ENCODE measurements around the gene MISP. TPM values are rescaled to one million over a fixed set of nuclear protein-coding genes. Genes with fewer than 3 reads are reported as not detected.
A peak's percentile ranks its signal among the peaks of the same experiment; 100 is the strongest.

Gene MISP
- total and polyA plus RNA-seq, 7 donors: 0.36 to 456 (median 289) TPM; not detected in 3

GRCh38 chr19:792306-792885 is 41.5 kb downstream of the MISP start:
- H3K36me3 ChIP-seq: no peaks in the 10 kb centered on the region
- H3K4me1 ChIP-seq: peaks cover 0 to 24% (median 10%) of the 10 kb centered on the region in 4 donors
- no peaks in the 10 kb centered on the region for H3K27me3 ChIP-seq
- WGBS, 2 donors: 75 to 84% methylated on average over 16 of the region's 16 CpGs
- peak overlapping the region in 1 of 4 donors; percentile 46 for H3K27ac ChIP-seq
- H3K4me3 ChIP-seq: no peak overlapping the region
- TF ChIP-seq CTCF (IDR thresholded peaks at IDR 0.05) (no peak), EP300 (IDR thresholded peaks at IDR 0.05) (no peak), POLR2A (IDR thresholded peaks at IDR 0.05) (no peak), POLR2AphosphoS5 (IDR thresholded peaks at IDR 0.05) (no peak)
- intact Hi-C loops (cut with DNase I): no loop called here
- H3K9me3 ChIP-seq: no peaks in the 10 kb centered on the region
- DNase-seq: no peak

- H3K27ac ChIP-seq: no peak overlapping the region
- H3K9me3 ChIP-seq: no peaks in the 10 kb centered on the region
- WGBS, 2 donors: 93 to 95% methylated on average over 12 of the region's 12 CpGs
- DNase-seq: no peak
- TF ChIP-seq EP300 (IDR thresholded peaks at IDR 0.05) (no peak), POLR2A (IDR thresholded peaks at IDR 0.05) (no peak), CTCF (IDR thresholded peaks at IDR 0.05) (no peak), POLR2AphosphoS5 (IDR thresholded peaks at IDR 0.05) (no peak)
- peaks cover 0 to 26% (median 17%) of the 10 kb centered on the region in 4 donors for H3K4me1 ChIP-seq
- no peaks in the 10 kb centered on the region for H3K27me3 ChIP-seq
- H3K4me3 ChIP-seq: no peak overlapping the region
- no peaks in the 10 kb centered on the region for H3K36me3 ChIP-seq
- intact Hi-C loops (cut with DNase I): no loop called here
Measured at GRCh38 chr19:793806-794205, 42.9 kb downstream of the MISP start.

- peak overlapping the region; percentile 10 to 90 (median 48) for H3K27ac ChIP-seq
Measured at GRCh38 chr19:795073-795611, 44.2 kb downstream of the MISP start.

GRCh38 chr19:795691-796581 is 45.0 kb downstream of the MISP start:
- Histone ChIP-seq H3K36me3 (peaks cover 0 to 7% (median 0%) of the 10 kb centered on the region in 4 donors), H3K4me3 (peak overlapping the region; percentile 47 to 100 (median 63)), H3K4me1 (peaks cover 0 to 41% (median 38%) of the 10 kb centered on the region in 4 donors), H3K27ac (peak overlapping the region; percentile 79 to 90 (median 82)), H3K9me3 (no peaks in the 10 kb centered on the region), H3K27me3 (no peaks in the 10 kb centered on the region)
- DNase-seq: no peak
- WGBS, 2 donors: 76 to 82% methylated on average over 39 of the region's 39 CpGs
- TF ChIP-seq CTCF (IDR thresholded peaks at IDR 0.05) (no peak), EP300 (IDR thresholded peaks at IDR 0.05) (no peak), POLR2AphosphoS5 (IDR thresholded peaks at IDR 0.05) (no peak), POLR2A (IDR thresholded peaks at IDR 0.05) (no peak)
- intact Hi-C loops (cut with DNase I): loop anchor here (5.0 kb wide), 2 partner anchors 56 to 134 kb away; partner anchors contain the start of genes ELANE and RNF126

More at GRCh38 chr19:795073-795611, 44.2 kb downstream of the MISP start:
- WGBS, 2 donors: 83 to 84% methylated on average over 28 of the region's 28 CpGs
- intact Hi-C loops (cut with DNase I): loop anchor here (5.0 kb wide), 2 partner anchors 57 to 133 kb away; partner anchors contain the start of genes ELANE and RNF126
- no peak for TF ChIP-seq CTCF (IDR thresholded peaks at IDR 0.05)
- TF ChIP-seq EP300 (IDR thresholded peaks at IDR 0.05): no peak
- TF ChIP-seq POLR2A (IDR thresholded peaks at IDR 0.05): no peak
- TF ChIP-seq POLR2AphosphoS5 (IDR thresholded peaks at IDR 0.05): no peak
- Histone ChIP-seq H3K36me3 (peaks cover 0 to 2% (median 0%) of the 10 kb centered on the region in 4 donors), H3K4me1 (peaks cover 0 to 33% (median 30%) of the 10 kb centered on the region in 4 donors), H3K9me3 (no peaks in the 10 kb centered on the region), H3K27me3 (no peaks in the 10 kb centered on the region), H3K4me3 (no peak overlapping the region)
- no peak for DNase-seq
